HepG2 (cell line): ENCODE measurements around the gene PCSK1. TPM values are rescaled to one million over a fixed set of nuclear protein-coding genes. Genes with fewer than 3 reads are reported as not detected.

Experiments
- ATAC-seq: fragments of 200-7000 bp; cut with Tn5 transposase; 3 replicates; pipeline ENCODE4 v1.9.1; 2020; ENCODE audit warnings: mild to moderate bottlenecking, moderate library complexity
- BruUV-seq: library from RNA; stranded (reverse); fragments of 400-500 nt; replicated peaks from 2 replicates; lab custom pipeline; 2021; lab: Mats Ljungman, UMichigan
- CTCF ChIA-PET: fragments of 300-600 bp; formaldehyde crosslinking; extraction: SDS; loops from one replicate; lab custom pipeline; 2021; ENCODE audit warnings: low total read pairs, inconsistent platforms, low intra/inter-chr PET ratio; lab: Yijun Ruan, JAX
- POLR2A ChIA-PET: fragments of 350-600 bp; sonication (Branson Sonifier 250); formaldehyde crosslinking; loops from one replicate; lab custom pipeline; 2020; ENCODE audit warnings: antibody characterized with exemption, inconsistent platforms; lab: Yijun Ruan, JAX
- DNase-seq: peaks from one replicate; pipeline ENCODE4 v3.0.0-alpha.2; 2015; ENCODE audit warnings: low spot score
- FAIRE-seq: peaks from 3 replicates; lab custom pipeline; 2011; peaks lifted over from hg19 to GRCh38; lab: Jason Lieb, UNC
- H2AFZ ChIP-seq: one replicate; pipeline ENCODE4 v1.6.1; 2011; ENCODE audit warnings: low read length, inconsistent platforms
- H3K27ac ChIP-seq: fragments of 300-600 bp; 3 replicates; pipeline ENCODE4 v1.8.0; 2011; ENCODE audit warnings: mixed run types, mild to moderate bottlenecking, mixed read lengths, low read length, inconsistent platforms; ENCODE audit not compliant: insufficient read depth; ENCODE audit errors: extremely low read length
- H3K27me3 ChIP-seq, 2 experiments: fragments of 200-600 bp in 1 of 2; 2 replicates in 1 of 2; 3 replicates in 1 of 2; pipeline versions ENCODE4 v1.6.0 to v1.8.0; 2011; ENCODE audit warnings: low read length in 2 of 2, mild to moderate bottlenecking in 2 of 2, moderate library complexity in 2 of 2, inconsistent platforms in 1 of 2; ENCODE audit not compliant: insufficient read depth in 2 of 2, control insufficient read depth in 1 of 2
- H3K36me3 ChIP-seq, 2 experiments: fragments of 200-600 bp in 1 of 2; replicated peaks in 1 of 2; 2 replicates in 1 of 2; 3 replicates in 1 of 2; pipeline versions ENCODE4 v1.5.1 to v1.8.0; 2011; ENCODE audit warnings: low read length in 2 of 2, inconsistent platforms in 1 of 2; ENCODE audit not compliant: insufficient read depth in 2 of 2, control insufficient read depth in 1 of 2
- H3K4me1 ChIP-seq: 2 replicates; pipeline ENCODE4 v1.5.1; 2012; ENCODE audit warnings: low read length, inconsistent platforms; ENCODE audit not compliant: insufficient read depth
- H3K4me2 ChIP-seq: 2 replicates; pipeline ENCODE4 v1.6.0; 2011; ENCODE audit warnings: low read depth, low read length, inconsistent platforms
- H3K4me3 ChIP-seq, 3 experiments: fragments of 200-600 bp in 1 of 3; sonication (generic), shearing (Covaris generic) in 1 of 3; replicated peaks in 1 of 3; 2 replicates each; pipeline ENCODE4 v1.5.1; 2011 to 2016; ENCODE audit warnings: low read length in 3 of 3, inconsistent platforms in 2 of 3, low read depth in 2 of 3, mild to moderate bottlenecking in 2 of 3, control low read depth in 1 of 3, mixed read lengths in 1 of 3; ENCODE audit not compliant: insufficient read depth in 1 of 3
- H3K79me2 ChIP-seq: one replicate; pipeline ENCODE4 v1.6.1; 2011; ENCODE audit warnings: low read length, inconsistent platforms; ENCODE audit not compliant: insufficient read depth
- H3K9ac ChIP-seq: 2 replicates; pipeline ENCODE4 v1.6.0; 2011; ENCODE audit warnings: mild to moderate bottlenecking, low read depth, low read length, inconsistent platforms; ENCODE audit not compliant: insufficient read depth
- H3K9me3 ChIP-seq: 2 replicates; pipeline ENCODE4 v1.5.1; 2012; ENCODE audit warnings: mild to moderate bottlenecking, low read length
- H4K20me1 ChIP-seq: 2 replicates; pipeline ENCODE4 v1.6.0; 2011; ENCODE audit warnings: inconsistent platforms, mild to moderate bottlenecking, low read length, moderate library complexity; ENCODE audit not compliant: insufficient read depth
- CHD4 ChIP-seq: fragments of 200-600 bp; sonication (generic); IDR thresholded peaks from 2 replicates; pipeline ENCODE4 v1.7.0; 2017; ENCODE audit warnings: mild to moderate bottlenecking, low read length, borderline replicate concordance
- ETV5 ChIP-seq: IDR thresholded peaks from 2 replicates; pipeline ENCODE4 v1.6.1; 2018; ENCODE audit warnings: missing biosample characterization, missing genetic modification reagents, inconsistent platforms, borderline replicate concordance
- HOXD1 ChIP-seq: sonication (generic); formaldehyde crosslinking; IDR thresholded peaks from 2 replicates; pipeline ENCODE4 v1.5.0; 2020; ENCODE audit warnings: missing genetic modification reagents
- MIER3 ChIP-seq: IDR thresholded peaks from 2 replicates; pipeline ENCODE4 v1.6.1; 2016; ENCODE audit warnings: missing compliant biosample characterization, borderline replicate concordance
- ZNF280B ChIP-seq: sonication (generic); formaldehyde crosslinking; IDR thresholded peaks from 2 replicates; pipeline ENCODE4 v1.5.0; 2020; ENCODE audit warnings: missing genetic modification reagents, mild to moderate bottlenecking, borderline replicate concordance
- WGBS: methylation state at CpG from one replicate; pipeline ENCODE4 v1.1.6; 2017; ENCODE audit warnings: low lambda C conversion rate; 5-methylcytosine and 5-hydroxymethylcytosine counted together
- in situ Hi-C: cut with HindIII; loops from 2 replicates; pipeline ENCODE4 v1.10.0; 2017; ENCODE audit warnings: low pct_unique_long_range_greater_than_20kb; ENCODE audit not compliant: extremely low pct_ligation_motif_present
- intact Hi-C: fragments of 100-400 bp; cut with micrococcal nuclease; formaldehyde crosslinking; loops from one replicate; pipeline ENCODE4 v1.10.0; 2022; ENCODE audit not compliant: unreplicated experiment
- polyA plus RNA-seq, 8 experiments: library from polyadenylated mRNA; depleted of rRNA in 3 of 8; stranded (reverse) in 7 of 8; unstranded in 1 of 8; fragments of >200 nt; fragmentation: Illumina TruSeq in 4 of 8; extraction: Trizol in 4 of 8; gene quantifications; 2 replicates each; pipeline versions ENCODE4 v1.2.1 to v1.2.3, GENCODE V29; 2011 to 2016; ENCODE audit warnings: low read depth in 4 of 8, missing spikeins in 1 of 8, mixed read lengths in 1 of 8; ENCODE audit not compliant: insufficient read depth in 1 of 8
- total RNA-seq, 5 experiments: library from RNA; depleted of rRNA; stranded (reverse); fragments of >200 nt; fragmentation: Illumina TruSeq; extraction: Trizol; gene quantifications; 2 replicates each; pipeline ENCODE4 v1.2.3, GENCODE V29; 2016; ENCODE audit warnings: low read depth in 1 of 5

PCSK1 gene
- total and polyA plus RNA-seq, 2 of the 13 experiments (the other 11 are each of a cell fraction or from before 2014, with no cell fraction given) = not detected

DNA sequence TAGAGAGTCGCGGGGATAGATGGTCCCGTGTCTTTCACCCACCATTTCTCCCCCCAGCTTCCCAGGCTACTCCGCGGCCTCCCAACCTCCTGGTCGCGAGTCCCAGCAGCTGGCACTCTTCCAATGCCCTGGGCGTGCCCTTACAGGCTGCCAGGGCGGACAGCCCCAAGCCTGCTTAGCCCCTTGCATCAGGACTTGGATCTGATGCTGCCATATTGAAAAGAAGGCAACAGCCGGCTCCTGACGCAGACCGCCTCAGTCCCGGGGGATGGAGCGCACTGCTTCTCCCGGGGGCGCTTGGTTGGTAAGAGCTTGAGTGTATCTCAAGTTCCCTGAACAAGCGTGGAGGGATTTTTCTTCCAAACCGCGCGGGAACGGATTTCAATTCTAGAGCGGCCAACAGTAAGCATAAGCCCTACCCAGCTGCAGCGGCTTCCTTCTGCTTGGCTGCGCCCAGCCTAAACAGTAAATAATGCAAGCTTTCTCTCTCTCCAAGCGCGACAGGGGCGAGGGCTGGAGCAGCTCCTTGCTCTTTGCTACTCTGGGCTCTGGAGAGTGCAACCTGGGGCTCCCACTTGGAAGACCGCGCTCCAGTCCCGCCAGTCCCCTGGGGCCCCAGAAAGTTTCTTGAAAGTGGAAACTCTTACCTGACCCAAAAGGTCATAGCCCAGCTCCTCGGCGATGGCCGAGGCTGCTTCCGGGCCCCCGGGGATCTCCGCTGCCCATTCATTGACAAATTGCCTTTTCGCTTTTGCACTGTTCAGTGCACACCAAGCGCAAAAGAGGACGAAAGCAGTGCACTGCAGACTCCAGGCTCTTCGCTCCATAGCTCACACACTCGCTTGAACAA lies 607 bp downstream of the PCSK1 start:
- no peaks in the 10 kb centered on the region for H3K36me3 ChIP-seq
- FAIRE-seq = no peak
- CTCF ChIA-PET = no interaction called here

More for the DNA sequence above, 607 bp downstream of the PCSK1 start:
- Histone ChIP-seq H3K4me1 (no peaks in the 10 kb centered on the region), H4K20me1 (no peaks in the 10 kb centered on the region), H3K9me3 (no peaks in the 10 kb centered on the region), H2AFZ (no peak overlapping the region), H3K4me3 (no peak overlapping the region), H3K27ac (no peak overlapping the region), H3K79me2 (no peaks in the 10 kb centered on the region), H3K4me2 (no peak overlapping the region), H3K9ac (no peak overlapping the region), H3K27me3 (no peaks in the 10 kb centered on the region)
- POLR2A ChIA-PET = no interaction called here
- ATAC-seq (no peak), DNase-seq (no peak)
- intact Hi-C loops (no loop called here), in situ Hi-C loops (no loop called here)
- TF ChIP-seq MIER3 (CRISPR knock-in tag) (no peak), ZNF280B (CRISPR knock-in tag) (no peak), CHD4 (no peak), HOXD1 (CRISPR knock-in tag) (no peak), ETV5 (no peak)
- 78% methylated on average over 32 of the region's 41 CpGs for WGBS
- no TSS peak for BruUV-seq
